Mesothelial cell of epicardium (in vitro differentiated cells): ENCODE results near the gene LPCAT2. TPM values are rescaled to one million over a fixed set of nuclear protein-coding genes. Genes with fewer than 3 reads are reported as not detected.
A peak's percentile ranks its signal among the peaks of the same experiment; 100 is the strongest.

Experiments
- DNase-seq, 2 experiments: peaks; one replicate each; pipeline ENCODE4 v3.0.0; 2021; ENCODE audit warnings: low spot score in 2 of 2; ENCODE audit not compliant: unreplicated experiment in 2 of 2
- H3K27ac Mint-ChIP-seq: 2 replicates; pipeline ENCODE4 v1.8.0; 2021; ENCODE audit warnings: mixed read lengths
- H3K27me3 Mint-ChIP-seq: 2 replicates; pipeline ENCODE4 v1.8.0; 2021; ENCODE audit warnings: low read depth, mixed read lengths
- H3K36me3 Mint-ChIP-seq: 2 replicates; pipeline ENCODE4 v1.8.0; 2021; ENCODE audit warnings: mixed read lengths
- H3K4me1 Mint-ChIP-seq: 2 replicates; pipeline ENCODE4 v1.8.0; 2021; ENCODE audit warnings: mixed read lengths
- H3K4me3 Mint-ChIP-seq: 2 replicates; pipeline ENCODE4 v1.8.0; 2021; ENCODE audit warnings: mild to moderate bottlenecking, moderate library complexity, mixed read lengths
- H3K9me3 Mint-ChIP-seq: 2 replicates; pipeline ENCODE4 v1.8.0; 2021; ENCODE audit warnings: mixed read lengths
- total RNA-seq: library from RNA; stranded (reverse); gene quantifications from 3 replicates; pipeline ENCODE4 v1.2.1, GENCODE V29; 2021
- TF ChIP-seq, protein P1 (sequence below): fragments of 200-600 bp; sonication (generic); IDR thresholded peaks from one replicate; pipeline ENCODE4 v1.5.0; 2021; ENCODE audit warnings: antibody characterized with exemption; ENCODE audit not compliant: unreplicated experiment

LPCAT2 gene
- total RNA-seq, 1 donor from 2014 or later, result 25.1 TPM

DNA sequence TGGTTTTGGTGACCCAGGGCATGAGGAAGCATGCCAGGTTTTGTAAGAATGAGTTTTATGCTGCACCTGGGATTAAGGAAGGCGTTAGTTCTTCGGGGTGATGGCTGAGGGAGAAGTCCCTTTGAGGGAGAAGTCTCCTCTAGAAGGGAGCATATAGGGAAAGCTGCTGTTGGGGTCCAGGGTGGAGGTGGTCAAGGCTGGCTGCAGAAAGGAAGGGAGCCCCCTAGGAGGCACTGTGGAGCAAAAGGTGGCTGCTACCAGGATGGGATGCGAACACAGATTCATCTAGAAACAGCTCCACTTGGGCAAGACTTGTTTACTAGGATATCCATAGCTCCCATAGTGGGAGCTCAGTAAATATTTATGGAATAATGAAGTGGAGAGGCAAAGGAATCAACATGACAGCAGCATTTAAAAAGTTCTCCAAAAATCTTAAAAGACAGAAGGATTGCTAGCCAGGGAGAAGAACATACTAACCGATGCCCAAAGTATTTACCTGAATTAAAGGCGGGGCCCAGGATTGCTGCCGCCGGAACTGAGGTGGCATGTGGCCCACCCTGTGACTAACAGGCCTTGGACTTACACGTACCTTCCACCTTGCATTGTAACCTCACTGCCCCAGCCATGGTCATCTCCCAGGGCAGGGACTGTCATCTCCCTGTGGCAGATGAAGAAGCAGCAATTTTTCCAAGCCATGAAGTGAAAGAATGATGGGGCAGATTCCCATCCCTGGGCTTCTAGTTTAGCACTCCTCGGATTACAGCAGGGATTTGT lies 7.1 kb upstream of the LPCAT2 start:
- Mint-ChIP-seq H3K9me3 (no peaks in the 10 kb centered on the region), H3K4me1 (peaks cover 61% of the 10 kb centered on the region), H3K27me3 (no peaks in the 10 kb centered on the region), H3K36me3 (peaks cover 16% of the 10 kb centered on the region), H3K4me3 (no peak overlapping the region), H3K27ac (peak overlapping the region; percentile 95)
- peak in 1 of 2 experiments; percentile 34 for DNase-seq
- TF ChIP-seq, protein P1, sequence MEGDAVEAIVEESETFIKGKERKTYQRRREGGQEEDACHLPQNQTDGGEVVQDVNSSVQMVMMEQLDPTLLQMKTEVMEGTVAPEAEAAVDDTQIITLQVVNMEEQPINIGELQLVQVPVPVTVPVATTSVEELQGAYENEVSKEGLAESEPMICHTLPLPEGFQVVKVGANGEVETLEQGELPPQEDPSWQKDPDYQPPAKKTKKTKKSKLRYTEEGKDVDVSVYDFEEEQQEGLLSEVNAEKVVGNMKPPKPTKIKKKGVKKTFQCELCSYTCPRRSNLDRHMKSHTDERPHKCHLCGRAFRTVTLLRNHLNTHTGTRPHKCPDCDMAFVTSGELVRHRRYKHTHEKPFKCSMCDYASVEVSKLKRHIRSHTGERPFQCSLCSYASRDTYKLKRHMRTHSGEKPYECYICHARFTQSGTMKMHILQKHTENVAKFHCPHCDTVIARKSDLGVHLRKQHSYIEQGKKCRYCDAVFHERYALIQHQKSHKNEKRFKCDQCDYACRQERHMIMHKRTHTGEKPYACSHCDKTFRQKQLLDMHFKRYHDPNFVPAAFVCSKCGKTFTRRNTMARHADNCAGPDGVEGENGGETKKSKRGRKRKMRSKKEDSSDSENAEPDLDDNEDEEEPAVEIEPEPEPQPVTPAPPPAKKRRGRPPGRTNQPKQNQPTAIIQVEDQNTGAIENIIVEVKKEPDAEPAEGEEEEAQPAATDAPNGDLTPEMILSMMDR, result no peak

DNA sequence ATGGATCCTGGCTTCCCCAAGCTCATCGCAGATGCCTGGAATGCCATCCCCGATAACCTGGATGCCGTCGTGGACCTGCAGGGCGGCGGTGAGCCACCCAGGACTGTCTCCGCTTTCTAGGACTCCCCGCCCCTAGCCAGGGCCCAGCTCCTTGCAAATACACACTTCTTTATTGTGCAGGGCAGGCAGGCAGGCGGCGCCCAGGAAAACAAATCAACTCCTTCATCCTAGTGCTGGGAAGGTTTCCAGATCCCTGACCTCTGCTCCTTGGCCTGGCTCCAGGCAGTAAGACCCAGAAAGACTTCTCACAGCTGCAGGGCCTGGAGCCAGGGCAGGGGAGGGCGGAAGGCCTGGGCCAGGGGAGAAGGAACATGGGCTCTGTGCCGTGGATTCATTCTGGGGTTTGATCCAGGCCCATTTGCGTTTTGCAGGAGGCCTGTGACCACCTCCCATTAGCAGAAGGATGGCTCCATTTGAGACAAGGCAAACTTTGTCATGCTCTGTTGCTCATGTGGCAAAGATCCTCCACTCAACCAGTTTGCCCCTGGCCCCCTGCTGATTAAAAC lies 6.0 kb upstream of the LPCAT2 start:
- H3K4me3 Mint-ChIP-seq, result no peak overlapping the region
- H3K27ac Mint-ChIP-seq, result peak overlapping the region; percentile 95
- H3K4me1 Mint-ChIP-seq, result peaks cover 52% of the 10 kb centered on the region
- peaks cover 15% of the 10 kb centered on the region for H3K36me3 Mint-ChIP-seq
- no peak for DNase-seq
- H3K9me3 Mint-ChIP-seq, result no peaks in the 10 kb centered on the region
- no peaks in the 10 kb centered on the region for H3K27me3 Mint-ChIP-seq
- TF ChIP-seq, protein P1, result no peak

DNA sequence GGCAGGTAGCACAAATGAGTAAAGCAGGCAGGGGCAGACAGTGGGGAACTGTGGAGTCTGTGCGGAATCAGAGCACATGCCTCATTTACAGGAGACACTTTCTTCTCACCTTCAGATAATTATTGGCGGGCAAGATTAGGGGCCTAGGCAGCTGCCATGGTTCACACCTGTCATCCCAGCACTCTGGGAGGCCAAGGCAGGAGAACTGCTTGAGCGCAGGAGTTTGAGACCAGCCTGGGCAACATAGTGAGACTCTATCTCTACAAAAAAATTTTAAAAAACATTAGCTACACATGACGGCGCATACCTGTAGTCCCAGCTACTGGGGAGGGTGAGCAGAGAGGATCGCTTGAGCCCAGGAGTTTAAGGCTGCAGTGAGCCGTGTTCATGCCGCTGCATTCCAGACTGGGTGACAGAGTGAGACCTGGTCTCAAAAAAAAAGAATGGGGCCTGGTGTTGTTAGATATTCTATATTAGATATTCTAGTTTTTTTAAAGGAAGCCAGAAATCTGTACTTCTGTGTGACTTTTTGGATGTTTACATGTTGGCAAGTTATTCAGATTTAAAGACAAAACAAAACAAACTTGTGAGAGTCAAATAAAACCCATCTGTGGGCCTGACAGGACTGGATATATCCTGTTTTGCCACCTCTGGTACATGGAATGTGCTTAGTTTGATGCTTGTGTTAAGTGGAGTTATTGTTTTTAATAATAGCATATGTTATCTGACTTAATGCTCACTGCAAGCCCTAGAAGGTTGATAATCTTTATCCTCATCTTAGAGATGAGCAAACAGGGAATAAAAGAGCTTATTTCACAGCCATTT lies 4.9 kb upstream of the LPCAT2 start:
- Mint-ChIP-seq H3K27ac (peak overlapping the region; percentile 67), H3K27me3 (no peaks in the 10 kb centered on the region), H3K4me1 (peaks cover 46% of the 10 kb centered on the region), H3K36me3 (peaks cover 15% of the 10 kb centered on the region), H3K4me3 (no peak overlapping the region), H3K9me3 (no peaks in the 10 kb centered on the region)
- TF ChIP-seq, protein P1, result no peak
- DNase-seq, result no peak

DNA sequence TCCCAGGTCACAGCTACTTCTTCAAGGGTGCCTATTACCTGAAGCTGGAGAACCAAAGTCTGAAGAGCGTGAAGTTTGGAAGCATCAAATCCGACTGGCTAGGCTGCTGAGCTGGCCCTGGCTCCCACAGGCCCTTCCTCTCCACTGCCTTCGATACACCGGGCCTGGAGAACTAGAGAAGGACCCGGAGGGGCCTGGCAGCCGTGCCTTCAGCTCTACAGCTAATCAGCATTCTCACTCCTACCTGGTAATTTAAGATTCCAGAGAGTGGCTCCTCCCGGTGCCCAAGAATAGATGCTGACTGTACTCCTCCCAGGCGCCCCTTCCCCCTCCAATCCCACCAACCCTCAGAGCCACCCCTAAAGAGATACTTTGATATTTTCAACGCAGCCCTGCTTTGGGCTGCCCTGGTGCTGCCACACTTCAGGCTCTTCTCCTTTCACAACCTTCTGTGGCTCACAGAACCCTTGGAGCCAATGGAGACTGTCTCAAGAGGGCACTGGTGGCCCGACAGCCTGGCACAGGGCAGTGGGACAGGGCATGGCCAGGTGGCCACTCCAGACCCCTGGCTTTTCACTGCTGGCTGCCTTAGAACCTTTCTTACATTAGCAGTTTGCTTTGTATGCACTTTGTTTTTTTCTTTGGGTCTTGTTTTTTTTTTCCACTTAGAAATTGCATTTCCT lies 3.4 kb upstream of the LPCAT2 start:
- DNase-seq, result no peak
- TF ChIP-seq, protein P1, result no peak

DNA sequence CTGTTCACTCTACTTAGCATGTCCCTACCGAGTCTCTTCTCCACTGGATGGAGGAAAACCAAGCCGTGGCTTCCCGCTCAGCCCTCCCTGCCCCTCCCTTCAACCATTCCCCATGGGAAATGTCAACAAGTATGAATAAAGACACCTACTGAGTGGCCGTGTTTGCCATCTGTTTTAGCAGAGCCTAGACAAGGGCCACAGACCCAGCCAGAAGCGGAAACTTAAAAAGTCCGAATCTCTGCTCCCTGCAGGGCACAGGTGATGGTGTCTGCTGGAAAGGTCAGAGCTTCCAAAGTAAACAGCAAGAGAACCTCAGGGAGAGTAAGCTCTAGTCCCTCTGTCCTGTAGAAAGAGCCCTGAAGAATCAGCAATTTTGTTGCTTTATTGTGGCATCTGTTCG lies 2.8 kb upstream of the LPCAT2 start:
- Mint-ChIP-seq H3K36me3 (peaks cover 15% of the 10 kb centered on the region), H3K27me3 (no peaks in the 10 kb centered on the region), H3K4me3 (no peak overlapping the region), H3K4me1 (peaks cover 38% of the 10 kb centered on the region), H3K27ac (no peak overlapping the region), H3K9me3 (no peaks in the 10 kb centered on the region)
- TF ChIP-seq, protein P1, result no peak
- no peak for DNase-seq

More for the DNA sequence above, 3.4 kb upstream of the LPCAT2 start:
- no peaks in the 10 kb centered on the region for H3K27me3 Mint-ChIP-seq
- H3K9me3 Mint-ChIP-seq, result no peaks in the 10 kb centered on the region
- peaks cover 15% of the 10 kb centered on the region for H3K36me3 Mint-ChIP-seq
- no peak overlapping the region for H3K27ac Mint-ChIP-seq
- no peak overlapping the region for H3K4me3 Mint-ChIP-seq
- peaks cover 42% of the 10 kb centered on the region for H3K4me1 Mint-ChIP-seq
